Stimulated activated naive CD8-positive, alpha-beta T cell treated with anti-CD3 and anti-CD28 coated beads, Interleukin-15, Interleukin-2, amounts not matched to agents 100 U/mL and 50 U/mL, for 24 hours (primary cell): ENCODE results near the gene MYL5.
A peak's percentile ranks its signal among the peaks of the same experiment; 100 is the strongest.
"Not testable (repeated sequence)": the region's sequence is repeated elsewhere in the genome, so short reads cannot be mapped to it uniquely, and the experiment has no call there.

ENCODE experiments used
- ATAC-seq: fragments of 150-1000 bp; cut with Tn5 transposase; one replicate; pipeline ENCODE4 v1.10.0; 2021
- DNase-seq: peaks from one replicate; pipeline ENCODE4 v3.0.0; 2021

MYL5 gene

DNA sequence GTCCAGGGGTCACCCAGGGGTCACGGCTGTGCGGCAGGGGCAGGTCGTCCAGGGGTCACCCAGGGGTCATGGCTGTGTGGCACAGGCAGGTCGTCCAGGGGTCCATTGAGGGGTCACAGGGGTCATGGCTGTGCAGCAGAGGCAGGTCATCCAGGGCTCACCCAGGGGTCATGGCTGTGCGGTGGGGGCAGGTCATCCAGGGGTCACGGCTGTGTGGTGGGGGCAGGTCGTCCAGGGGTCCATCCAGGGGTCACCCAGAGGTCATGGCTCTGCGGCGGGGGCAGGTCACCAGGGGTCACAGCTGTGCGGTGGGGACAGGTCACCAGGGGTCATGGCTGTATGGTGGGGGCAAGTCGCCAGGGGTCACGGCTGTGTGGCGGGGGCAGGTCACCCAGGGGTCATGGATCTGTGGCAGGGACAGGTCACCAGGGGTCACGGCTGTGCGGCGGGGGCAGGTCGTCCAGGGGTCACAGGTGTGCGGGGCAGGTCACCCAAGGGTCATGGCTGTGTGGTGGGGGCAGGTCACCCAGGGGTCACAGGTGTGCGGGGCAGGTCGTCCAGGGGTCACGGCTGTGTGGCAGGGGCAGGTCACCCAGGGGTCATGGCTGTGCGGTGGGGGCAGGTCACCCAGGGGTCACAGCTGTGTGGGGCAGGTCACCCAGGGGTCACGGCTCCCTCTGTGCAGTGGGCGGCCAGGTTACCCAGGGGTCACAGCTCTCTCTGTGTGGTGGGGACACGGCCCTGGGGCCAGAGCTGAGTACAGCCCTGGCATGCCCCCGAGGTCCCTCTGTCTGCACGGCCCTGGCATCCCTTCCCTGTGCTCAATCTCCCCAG lies 16.3 kb upstream of the MYL5 start:
- ATAC-seq, result no peak
- DNase-seq, result no peak

DNA sequence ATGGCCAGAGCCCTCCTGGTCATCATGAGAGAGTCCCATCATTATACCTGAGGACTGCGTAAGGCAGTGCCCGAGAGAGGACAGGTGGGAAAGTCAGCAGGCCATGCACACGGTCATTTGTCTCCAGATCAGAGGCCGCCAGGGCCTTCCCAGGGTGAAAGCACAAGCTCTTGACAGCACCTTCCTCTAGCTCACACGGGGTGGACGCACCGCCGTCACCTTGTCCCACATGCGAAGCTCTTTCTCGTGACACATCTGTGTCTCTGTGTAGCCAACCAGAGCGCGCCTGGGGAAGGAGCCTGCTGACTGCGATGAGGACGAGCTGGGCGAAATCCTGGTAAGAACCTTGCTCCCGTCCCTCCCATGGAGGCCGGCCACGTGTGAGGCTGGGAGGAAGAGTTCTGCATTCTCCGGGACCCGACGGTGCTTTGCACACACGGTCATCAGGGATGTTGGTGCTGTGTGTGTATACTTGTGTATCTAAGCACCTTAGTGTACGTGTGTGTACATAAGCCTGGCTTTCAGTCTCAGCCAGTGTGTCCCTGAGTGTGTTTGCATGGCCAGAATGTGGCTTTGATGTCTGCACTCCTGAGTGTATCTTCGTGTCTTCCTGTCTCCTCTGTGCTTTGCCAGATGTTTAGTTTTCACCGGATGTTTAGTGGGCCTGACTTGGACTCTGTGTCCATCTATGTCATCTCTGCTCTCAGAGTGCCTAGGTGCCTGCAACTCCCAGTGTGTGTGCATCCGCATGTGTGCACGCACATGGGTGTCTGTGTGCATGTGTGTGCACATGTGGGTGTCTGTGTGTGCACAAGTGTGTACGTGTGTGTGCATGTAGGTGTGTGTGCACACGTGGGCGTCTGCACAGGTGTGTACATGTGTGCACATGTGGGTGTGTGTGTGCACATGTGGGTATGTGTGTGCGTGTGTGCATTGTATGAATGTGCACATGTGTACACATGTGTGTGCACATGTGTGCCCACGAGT lies 15.4 kb upstream of the MYL5 start:
- ATAC-seq, result no peak
- no peak for DNase-seq

DNA sequence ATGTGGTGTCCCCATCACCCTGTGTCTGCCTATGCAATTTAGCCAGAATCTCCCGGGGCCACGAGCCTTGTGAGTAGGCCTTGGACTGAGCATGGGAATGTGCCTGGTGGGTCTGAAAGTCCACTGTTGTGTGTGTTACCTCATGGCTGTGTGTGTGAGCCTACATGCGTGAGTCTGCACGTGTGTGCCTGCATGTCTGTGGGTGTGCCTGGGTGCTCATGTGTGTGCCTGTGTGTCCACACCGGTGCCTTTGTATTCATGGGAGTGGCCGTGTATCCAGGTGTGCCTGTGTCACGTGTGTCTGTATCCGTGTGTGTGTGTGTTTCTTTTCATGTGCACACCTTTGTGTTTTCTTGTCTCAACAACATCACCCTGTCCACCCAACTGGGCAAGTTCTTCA lies 14.5 kb upstream of the MYL5 start:
- no peak for DNase-seq
- no peak for ATAC-seq

- no peak for ATAC-seq
- DNase-seq, result no peak
These were observed 13.9 kb upstream of the MYL5 start for GRCh38 chr4:660401-660800.

DNA sequence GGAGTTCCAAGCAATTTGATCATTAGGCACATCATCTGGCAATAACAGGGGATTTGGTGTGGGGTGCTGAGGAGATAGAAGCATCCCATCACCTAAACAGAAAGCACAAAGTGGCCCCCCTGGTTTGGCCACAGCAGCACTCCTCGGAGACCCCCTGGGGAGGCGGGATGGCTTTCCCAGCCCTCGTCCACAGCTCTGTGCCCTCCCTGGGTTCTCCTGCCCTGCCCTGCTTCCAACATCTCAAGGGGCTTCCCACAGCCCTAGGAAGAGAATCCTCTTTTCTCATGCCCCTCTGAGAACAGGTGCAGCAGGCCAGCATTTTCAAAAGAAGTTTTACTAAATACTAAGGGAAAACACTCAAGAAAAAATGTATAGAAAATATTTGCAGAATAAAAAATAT lies 13.1 kb upstream of the MYL5 start:
- ATAC-seq (no peak), DNase-seq (no peak)

- ATAC-seq, result no peak
- DNase-seq, result no peak
These were observed 12.2 kb upstream of the MYL5 start for GRCh38 chr4:661881-662761.

GRCh38 chr4:663046-663437 lies 11.3 kb upstream of the MYL5 start:
- ATAC-seq (no peak), DNase-seq (no peak)

- peak; percentile 83 for DNase-seq
- peak; percentile 62 for ATAC-seq
These were observed 10.6 kb upstream of the MYL5 start for GRCh38 chr4:663438-664428.

DNA sequence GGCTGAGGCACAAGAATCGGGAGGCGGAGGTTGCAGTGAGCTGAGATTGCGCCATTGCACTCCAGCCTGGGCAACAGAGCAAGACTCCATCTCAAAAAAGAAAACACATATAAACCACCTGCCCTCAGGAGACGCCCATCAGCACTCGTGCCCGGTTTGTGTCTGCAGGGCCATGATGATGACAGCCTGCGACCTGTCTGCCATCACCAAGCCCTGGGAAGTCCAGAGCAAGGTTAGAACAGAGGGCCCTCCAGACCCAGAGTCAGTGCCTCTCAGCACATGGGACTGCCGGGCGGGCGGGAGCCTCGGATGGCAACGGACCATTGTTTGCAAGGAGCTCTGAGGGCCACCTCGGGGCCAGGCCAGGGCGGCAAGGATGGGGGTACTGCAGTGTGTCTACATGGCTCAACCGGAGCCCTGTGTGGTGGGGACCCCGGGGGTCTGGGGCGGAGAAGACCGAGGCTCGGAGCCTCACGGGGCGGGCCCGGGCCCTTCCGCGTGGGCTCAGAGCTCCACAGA lies 9.6 kb upstream of the MYL5 start:
- DNase-seq (peak; percentile 3), ATAC-seq (no peak)

GRCh38 chr4:665381-665750 lies 9.0 kb upstream of the MYL5 start:
- DNase-seq (peak; percentile 2), ATAC-seq (no peak)

DNA sequence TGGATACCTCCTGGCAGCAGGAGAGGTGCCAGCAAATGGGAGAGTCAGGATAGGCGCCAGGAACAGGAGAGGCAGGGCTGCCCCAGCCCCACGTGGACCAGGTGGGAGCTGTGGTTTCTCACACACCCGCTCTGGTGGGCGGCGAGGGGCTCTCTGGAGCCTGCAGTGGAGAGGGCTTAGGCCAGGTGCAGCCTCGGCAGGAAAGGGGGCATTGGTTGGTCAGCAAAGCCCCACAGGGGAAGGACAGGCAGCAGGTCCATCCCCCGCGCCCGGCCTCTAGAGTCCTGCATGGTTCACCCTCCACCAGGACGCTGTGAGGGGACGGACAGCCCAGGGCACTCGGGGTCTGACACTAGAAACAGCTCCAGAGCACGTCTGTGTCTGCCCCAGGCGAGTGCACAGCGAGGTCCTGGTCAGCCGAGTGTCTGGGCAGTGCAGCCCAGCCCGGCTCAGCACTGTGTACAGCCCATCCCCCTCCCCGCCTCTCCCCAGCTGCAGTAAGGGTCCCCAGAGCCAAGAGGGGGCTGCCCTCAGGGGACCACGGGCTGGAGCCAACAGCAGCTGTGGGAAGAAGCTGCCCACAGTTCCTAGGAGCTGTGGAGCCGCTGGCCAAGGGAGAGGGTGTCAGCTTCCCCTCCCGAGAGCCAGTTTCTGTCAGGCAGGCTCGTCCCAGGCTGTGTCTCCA lies 8.4 kb upstream of the MYL5 start:
- ATAC-seq, result no peak
- peak; percentile 2 for DNase-seq

GRCh38 chr4:666436-666810 lies 7.9 kb upstream of the MYL5 start:
- ATAC-seq, result no peak
- DNase-seq, result no peak

DNA sequence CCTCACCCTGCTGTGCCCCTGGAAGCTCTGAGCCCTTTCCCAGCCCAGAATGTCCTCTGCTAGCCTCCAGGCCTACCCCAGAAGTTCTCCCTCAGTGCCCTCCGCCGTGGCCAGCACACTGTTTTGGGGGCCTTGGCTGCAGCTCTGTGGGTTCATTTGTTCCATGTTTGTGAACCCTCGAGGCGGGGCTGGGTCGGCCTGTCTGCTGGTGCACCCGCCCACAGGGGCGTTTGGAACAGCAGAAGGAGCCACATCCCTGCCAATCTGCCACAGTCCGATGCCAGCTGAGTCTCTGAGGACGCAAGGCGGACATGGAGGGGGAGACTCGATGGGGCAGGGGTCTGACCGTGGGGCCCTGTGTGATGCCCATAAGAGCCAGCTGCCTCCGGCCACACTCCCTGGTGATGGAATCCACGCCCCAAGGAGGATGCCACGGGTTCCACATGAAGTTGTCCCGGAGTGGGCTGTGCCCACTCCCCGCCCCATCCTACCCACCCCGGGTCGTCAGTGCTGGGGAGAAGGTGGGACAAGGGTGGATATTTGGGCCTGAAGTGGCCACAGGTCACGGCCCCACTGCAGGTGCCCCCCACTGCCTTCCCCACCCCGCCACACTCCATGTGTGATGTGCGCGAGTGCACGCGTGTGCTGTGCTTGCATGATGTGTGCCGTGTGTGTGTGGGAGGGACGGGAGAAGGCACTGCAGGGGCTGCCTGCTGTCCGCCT lies 7.4 kb upstream of the MYL5 start:
- no peak for ATAC-seq
- no peak for DNase-seq

DNA sequence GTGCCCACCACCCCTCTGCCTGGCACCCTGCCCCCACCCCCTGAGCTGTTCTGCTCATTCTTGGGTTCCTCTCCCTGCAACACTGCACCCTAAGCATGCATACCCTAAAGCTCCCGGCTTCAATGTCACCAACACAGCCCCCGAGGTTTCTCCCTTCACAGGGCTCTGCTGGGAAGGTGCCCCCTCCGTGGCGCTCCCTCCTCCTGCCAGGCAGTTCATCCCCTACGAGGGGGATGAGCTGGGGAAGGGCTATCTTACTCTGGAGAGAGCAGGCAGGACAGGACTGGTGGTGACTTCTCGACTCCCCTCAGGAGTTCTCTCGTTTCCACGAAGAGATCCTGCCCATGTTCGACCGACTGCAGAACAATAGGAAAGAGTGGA lies 6.8 kb upstream of the MYL5 start:
- DNase-seq, result no peak
- ATAC-seq, result no peak

DNA sequence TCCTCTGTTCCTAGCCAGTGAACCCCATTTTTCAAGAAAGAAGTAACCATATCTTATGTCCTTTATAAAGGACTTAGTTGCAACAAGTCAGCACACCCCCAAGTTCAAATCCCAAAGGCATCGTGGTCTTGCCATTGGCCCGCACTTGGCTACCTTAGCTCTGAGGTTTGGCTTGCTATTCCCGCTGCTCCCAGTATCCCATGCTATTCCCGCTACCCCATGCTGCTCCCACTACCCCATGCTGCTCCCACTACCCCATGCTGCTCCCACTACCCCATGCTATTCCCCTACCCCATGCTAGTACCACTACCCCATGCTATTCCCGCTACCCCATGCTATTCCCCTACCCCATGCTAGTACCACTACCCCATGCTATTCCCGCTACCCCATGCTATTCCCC lies 6.1 kb upstream of the MYL5 start:
- not testable (repeated sequence) for ATAC-seq, DNase-seq

- ATAC-seq, DNase-seq: not testable (repeated sequence)
These were observed 4.4 kb upstream of the MYL5 start for GRCh38 chr4:669806-670559.

- no peak for ATAC-seq
- no peak for DNase-seq
These were observed 2.6 kb upstream of the MYL5 start for GRCh38 chr4:671769-672168.

DNA sequence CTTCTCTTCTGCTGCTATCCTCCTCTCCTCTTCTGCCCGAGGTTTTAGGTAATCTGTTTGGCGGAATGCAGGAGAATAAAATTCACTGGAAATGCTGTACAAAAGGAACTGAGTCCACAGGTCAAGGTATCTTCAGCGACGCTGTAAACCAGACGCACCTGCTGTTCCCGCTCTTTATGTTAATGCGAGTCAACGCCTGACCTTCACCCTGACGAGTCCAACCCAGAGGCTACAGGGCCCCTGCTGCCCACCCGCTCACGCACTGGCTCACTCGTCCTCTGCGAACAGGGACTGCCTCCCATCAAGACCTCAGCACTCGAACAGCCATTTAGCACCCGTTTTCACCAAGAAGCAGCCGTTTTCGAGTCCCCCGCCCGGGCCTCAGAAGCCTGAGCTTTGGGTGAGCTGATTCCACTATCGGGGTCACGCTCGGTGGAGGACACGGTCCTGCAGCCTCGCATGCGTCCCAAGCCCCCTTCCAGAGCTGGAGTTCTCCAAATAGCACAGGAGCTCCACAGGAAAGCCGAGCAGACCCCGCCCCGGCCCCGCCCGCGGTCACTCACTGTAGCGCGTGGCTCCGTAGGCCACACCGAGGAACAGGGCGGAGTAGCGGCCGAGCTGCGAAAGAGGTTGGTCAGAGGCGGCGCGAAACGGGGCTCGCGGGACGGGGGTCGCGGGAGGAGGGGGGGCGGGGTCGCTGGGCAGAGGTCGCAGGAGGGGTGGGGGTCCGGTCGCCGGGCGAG lies 822 bp upstream of the MYL5 start:
- DNase-seq (no peak), ATAC-seq (no peak)
